Chondrocyte (in vitro differentiated cells): Measurements from ENCODE around the gene DLEC1. TPM values are rescaled to one million over a fixed set of nuclear protein-coding genes. Genes with fewer than 3 reads are reported as not detected.
"Not testable (repeated sequence)": the region's sequence is repeated elsewhere in the genome, so short reads cannot be mapped to it uniquely, and the experiment has no call there.

Source experiments
- DNase-seq: peaks from one replicate; pipeline ENCODE4 v3.0.0; 2021; ENCODE audit warnings: mixed read lengths, low spot score
- H3K27ac Mint-ChIP-seq: one replicate; pipeline ENCODE4 v1.8.0; 2021; ENCODE audit warnings: mild to moderate bottlenecking, moderate library complexity, mixed read lengths; ENCODE audit not compliant: unreplicated experiment
- H3K27me3 Mint-ChIP-seq: 2 replicates; pipeline ENCODE4 v1.8.0; 2021; ENCODE audit warnings: low read depth, mixed read lengths
- H3K36me3 Mint-ChIP-seq: 2 replicates; pipeline ENCODE4 v1.8.0; 2021; ENCODE audit warnings: low read depth, mixed read lengths
- H3K4me1 Mint-ChIP-seq: 2 replicates; pipeline ENCODE4 v1.8.0; 2021; ENCODE audit warnings: low read depth, mild to moderate bottlenecking, mixed read lengths
- H3K4me3 Mint-ChIP-seq: one replicate; pipeline ENCODE4 v1.8.0; 2021; ENCODE audit warnings: mild to moderate bottlenecking, moderate library complexity, mixed read lengths; ENCODE audit not compliant: unreplicated experiment
- H3K9me3 Mint-ChIP-seq: 2 replicates; pipeline ENCODE4 v1.8.0; 2021; ENCODE audit warnings: low read depth, mixed read lengths
- total RNA-seq: library from RNA; stranded (reverse); gene quantifications from 3 replicates; pipeline ENCODE4 v1.2.1, GENCODE V29; 2021
- TF ChIP-seq, protein P1 (sequence below): fragments of 200-600 bp; sonication (generic); IDR thresholded peaks from 2 replicates; pipeline ENCODE4 v1.5.0; 2021; ENCODE audit warnings: antibody characterized with exemption, mild to moderate bottlenecking, moderate library complexity

The DLEC1 gene
- total RNA-seq, 1 donor from 2014 or later: 0.17 TPM

DNA sequence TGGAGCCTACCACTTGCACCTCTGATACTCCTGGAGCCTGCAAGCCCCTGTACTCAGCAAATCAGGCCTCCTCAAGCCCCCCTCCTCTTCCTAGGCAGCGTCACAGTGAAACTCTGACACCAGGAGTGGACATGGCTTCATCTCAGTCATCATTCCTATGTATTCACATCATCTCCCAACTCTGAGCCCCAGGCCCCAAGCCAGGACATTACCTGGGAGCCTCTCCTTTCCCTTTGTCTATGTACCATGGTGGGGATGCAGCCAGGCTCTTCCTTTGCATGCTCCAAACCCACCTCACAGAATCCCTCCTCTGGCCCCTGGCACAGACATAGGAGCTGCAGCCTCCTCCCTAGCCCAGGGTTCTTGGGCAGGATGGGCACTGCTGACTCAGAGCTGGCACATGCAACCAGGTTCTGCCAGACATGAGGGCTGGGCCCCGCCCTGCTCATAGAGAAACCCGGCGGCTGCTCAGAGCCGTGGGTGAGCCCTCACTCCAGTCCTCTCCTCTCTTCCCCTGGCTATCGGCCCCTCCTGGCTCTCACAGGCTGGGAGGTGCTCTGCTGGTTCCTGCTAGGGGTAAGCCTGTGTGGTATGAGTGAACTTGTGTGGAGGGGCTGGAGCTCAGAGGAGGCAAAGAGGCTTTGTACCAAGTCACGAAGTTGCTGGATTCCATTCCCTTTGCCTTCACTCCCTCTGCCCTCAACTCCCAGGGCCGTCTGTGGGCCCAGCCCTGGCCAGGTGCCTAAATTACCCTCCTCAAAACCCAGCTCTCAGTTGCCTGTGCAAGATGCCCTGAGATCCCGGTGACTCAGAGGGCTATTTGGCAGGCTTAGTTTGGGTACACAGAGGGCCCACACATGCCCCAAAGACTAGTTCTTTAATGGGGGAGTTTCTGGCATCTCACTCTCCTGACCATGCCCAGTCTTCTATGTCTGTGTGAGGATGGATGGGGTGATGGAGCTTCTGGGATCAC, 7.7 kb upstream of the DLEC1 start:
- no peaks in the 10 kb centered on the region for H3K9me3 Mint-ChIP-seq
- no peaks in the 10 kb centered on the region for H3K36me3 Mint-ChIP-seq
- no peak for DNase-seq
- peaks cover 24% of the 10 kb centered on the region for H3K4me1 Mint-ChIP-seq
- H3K4me3 Mint-ChIP-seq: peak overlapping the region; percentile 48
- H3K27ac Mint-ChIP-seq: peak overlapping the region; percentile 94
- H3K27me3 Mint-ChIP-seq: no peaks in the 10 kb centered on the region
- TF ChIP-seq, protein P1, sequence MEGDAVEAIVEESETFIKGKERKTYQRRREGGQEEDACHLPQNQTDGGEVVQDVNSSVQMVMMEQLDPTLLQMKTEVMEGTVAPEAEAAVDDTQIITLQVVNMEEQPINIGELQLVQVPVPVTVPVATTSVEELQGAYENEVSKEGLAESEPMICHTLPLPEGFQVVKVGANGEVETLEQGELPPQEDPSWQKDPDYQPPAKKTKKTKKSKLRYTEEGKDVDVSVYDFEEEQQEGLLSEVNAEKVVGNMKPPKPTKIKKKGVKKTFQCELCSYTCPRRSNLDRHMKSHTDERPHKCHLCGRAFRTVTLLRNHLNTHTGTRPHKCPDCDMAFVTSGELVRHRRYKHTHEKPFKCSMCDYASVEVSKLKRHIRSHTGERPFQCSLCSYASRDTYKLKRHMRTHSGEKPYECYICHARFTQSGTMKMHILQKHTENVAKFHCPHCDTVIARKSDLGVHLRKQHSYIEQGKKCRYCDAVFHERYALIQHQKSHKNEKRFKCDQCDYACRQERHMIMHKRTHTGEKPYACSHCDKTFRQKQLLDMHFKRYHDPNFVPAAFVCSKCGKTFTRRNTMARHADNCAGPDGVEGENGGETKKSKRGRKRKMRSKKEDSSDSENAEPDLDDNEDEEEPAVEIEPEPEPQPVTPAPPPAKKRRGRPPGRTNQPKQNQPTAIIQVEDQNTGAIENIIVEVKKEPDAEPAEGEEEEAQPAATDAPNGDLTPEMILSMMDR: no peak

DNA sequence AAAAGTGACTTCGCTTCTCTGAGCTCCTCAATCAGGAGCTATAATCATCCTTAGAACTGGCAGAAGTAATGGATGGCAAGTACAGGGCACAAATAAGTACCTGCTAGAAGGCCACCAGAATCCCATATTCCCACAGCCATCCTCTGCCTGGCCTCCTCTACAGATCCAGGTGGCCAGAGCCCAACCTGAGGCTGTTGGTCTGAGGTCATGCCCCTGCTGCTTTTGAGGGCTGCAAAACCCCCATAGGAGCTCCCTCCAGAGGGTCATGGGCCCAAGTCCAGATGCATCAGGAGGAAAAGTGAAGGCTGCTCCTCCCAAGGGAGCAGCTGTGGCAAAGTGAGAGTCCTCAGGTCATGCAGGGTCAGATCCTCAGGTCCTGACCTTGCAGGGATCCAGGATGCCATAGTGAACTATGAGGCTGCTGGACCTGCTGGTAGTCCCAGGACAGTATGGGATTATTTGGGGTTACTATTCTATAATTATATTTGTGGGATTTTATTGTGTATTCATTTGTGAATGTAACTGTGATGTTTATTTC, 6.6 kb upstream of the DLEC1 start:
- TF ChIP-seq, protein P1: no peak
- DNase-seq: no peak
- Mint-ChIP-seq H3K4me1 (peaks cover 22% of the 10 kb centered on the region), H3K36me3 (no peaks in the 10 kb centered on the region), H3K27me3 (no peaks in the 10 kb centered on the region), H3K4me3 (no peak overlapping the region), H3K27ac (no peak overlapping the region), H3K9me3 (no peaks in the 10 kb centered on the region)

DNA sequence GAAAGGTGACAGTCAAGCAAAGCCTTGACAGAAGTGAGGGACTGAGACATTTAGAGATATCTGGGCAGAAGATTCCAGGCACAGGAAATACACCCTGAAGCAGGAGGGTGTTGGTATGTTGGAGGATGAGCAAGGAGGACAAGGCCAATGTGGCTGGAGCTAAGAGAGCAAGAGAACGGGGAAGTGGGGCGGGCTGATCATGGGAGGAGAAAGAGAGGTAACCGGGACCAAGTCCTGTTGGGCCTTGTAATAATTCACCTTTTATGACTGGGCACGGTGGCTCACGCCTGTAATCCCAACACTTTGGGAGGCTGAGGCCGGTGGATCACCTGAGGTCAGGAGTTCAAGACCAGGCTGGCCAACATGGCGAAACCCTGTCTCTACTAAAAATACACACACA, 5.4 kb upstream of the DLEC1 start:
- H3K4me1 Mint-ChIP-seq: peaks cover 19% of the 10 kb centered on the region
- not testable (repeated sequence) for H3K27ac Mint-ChIP-seq, H3K9me3 Mint-ChIP-seq, DNase-seq, H3K36me3 Mint-ChIP-seq, H3K27me3 Mint-ChIP-seq, H3K4me3 Mint-ChIP-seq

DNA sequence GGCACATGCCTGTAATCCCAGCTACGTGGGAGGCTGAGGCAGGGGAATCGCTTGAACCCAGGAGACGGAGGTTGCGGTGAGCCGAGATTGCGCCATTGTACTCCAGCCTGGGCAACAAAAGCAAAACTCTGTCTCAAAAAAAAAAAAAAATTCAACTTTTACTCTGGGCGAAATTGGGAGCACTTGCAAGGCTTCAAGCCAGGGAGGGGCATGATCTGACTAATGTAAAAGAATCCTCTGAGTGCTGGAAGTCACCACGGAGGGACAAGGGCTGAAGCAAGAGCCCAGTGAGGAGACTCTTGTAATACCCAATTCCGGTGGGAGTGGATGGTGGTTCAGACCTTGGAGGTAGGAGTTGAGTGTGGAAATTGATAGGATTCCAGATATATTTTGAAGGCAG, 4.7 kb upstream of the DLEC1 start:
- H3K4me3 Mint-ChIP-seq, H3K27me3 Mint-ChIP-seq, H3K36me3 Mint-ChIP-seq, H3K9me3 Mint-ChIP-seq, DNase-seq, H3K27ac Mint-ChIP-seq: not testable (repeated sequence)
- peaks cover 25% of the 10 kb centered on the region for H3K4me1 Mint-ChIP-seq

DNA sequence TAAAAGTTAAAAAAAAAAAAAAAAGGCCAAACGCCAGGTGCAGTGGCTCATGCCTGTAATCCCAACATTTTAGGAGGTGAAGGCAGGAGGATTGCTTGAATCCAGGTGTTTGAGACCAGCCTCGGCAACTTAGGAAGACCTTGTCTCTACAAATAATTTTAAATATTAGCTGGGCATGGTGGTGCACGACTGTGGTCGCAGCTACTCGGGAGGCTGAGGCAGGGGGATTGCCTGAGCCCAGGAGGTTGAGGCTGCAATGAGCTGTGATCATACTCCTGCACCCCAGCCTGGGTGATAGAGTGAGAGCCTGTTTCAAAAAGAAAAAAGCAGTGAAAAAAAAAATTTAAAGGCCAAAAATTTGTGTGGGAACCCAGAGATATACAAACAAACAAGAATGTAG, 2.7 kb upstream of the DLEC1 start:
- Mint-ChIP-seq H3K36me3 (no peaks in the 10 kb centered on the region), H3K4me3 (no peak overlapping the region), H3K27me3 (no peaks in the 10 kb centered on the region), H3K9me3 (no peaks in the 10 kb centered on the region), H3K4me1 (peaks cover 24% of the 10 kb centered on the region), H3K27ac (no peak overlapping the region)
- TF ChIP-seq, protein P1: no peak
- no peak for DNase-seq

DNA sequence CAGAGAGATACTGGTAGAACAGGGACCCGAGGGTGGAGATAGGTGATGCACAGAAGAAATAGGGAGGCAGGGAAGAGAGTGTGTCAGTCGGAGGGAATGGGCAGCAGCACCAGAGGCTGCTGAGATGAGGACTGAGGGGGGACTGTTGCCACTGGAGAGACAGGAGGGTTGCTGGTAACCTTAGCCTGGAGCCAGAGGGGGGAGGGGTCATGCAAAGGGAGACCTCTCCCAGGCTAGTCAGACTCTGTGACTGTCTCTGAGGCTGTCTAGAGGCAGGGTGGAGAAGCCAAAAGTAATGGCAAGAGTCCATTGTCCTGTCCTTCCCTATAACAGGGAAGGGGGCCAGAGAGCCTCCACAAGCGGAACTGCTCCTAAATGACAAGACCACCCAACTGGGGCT, 2.1 kb upstream of the DLEC1 start:
- Mint-ChIP-seq H3K4me3 (no peak overlapping the region), H3K27me3 (no peaks in the 10 kb centered on the region)
- DNase-seq: no peak

More for the DNA sequence above, 2.1 kb upstream of the DLEC1 start:
- Mint-ChIP-seq H3K4me1 (peaks cover 18% of the 10 kb centered on the region), H3K27ac (no peak overlapping the region), H3K36me3 (no peaks in the 10 kb centered on the region), H3K9me3 (no peaks in the 10 kb centered on the region)
- TF ChIP-seq, protein P1: no peak
